Endothelial cell of umbilical vein (primary cell): ENCODE data around the gene MSH3. TPM values are rescaled to one million over a fixed set of nuclear protein-coding genes. Genes with fewer than 3 reads are reported as not detected.

Source experiments
- BruUV-seq: library from RNA; stranded (reverse); fragments of 400-500 nt; replicated peaks from 2 replicates; lab custom pipeline; 2021; lab: Mats Ljungman, UMichigan
- CTCF ChIA-PET: fragments of 300-600, 350-600 bp; sonication (Branson Sonifier 250); formaldehyde crosslinking; loops from one replicate; lab custom pipeline; 2021; ENCODE audit warnings: antibody characterized with exemption, inconsistent platforms; lab: Charles Lee
- POLR2A ChIA-PET: fragments of 300-600, 350-600 bp; sonication (Branson Sonifier 250); formaldehyde crosslinking; loops from one replicate; lab custom pipeline; 2021; ENCODE audit warnings: antibody characterized with exemption, inconsistent platforms; lab: Charles Lee
- DNase-seq: peaks from one replicate; pipeline ENCODE4 v3.0.0-alpha.2; 2011; ENCODE audit warnings: low read depth, low spot score
- FAIRE-seq: peaks from 2 replicates; lab custom pipeline; 2011; peaks lifted over from hg19 to GRCh38; lab: Jason Lieb, UNC
- H2AFZ ChIP-seq: 2 replicates; pipeline ENCODE4 v1.6.0; 2012; ENCODE audit warnings: low read depth, low read length, control low read depth, inconsistent platforms
- H3K27ac ChIP-seq: 2 replicates; pipeline ENCODE4 v1.5.1; 2011; ENCODE audit warnings: low read depth, mild to moderate bottlenecking, control low read depth, low read length, moderate library complexity; ENCODE audit not compliant: insufficient read depth
- H3K27me3 ChIP-seq, 2 experiments: 2 replicates each; pipeline versions ENCODE4 v1.6.0 to v1.6.1; 2011; ENCODE audit warnings: low read length in 2 of 2, mixed read lengths in 1 of 2; ENCODE audit not compliant: control insufficient read depth in 2 of 2, insufficient read depth in 2 of 2
- H3K36me3 ChIP-seq, 2 experiments: 2 replicates in 1 of 2; 3 replicates in 1 of 2; pipeline ENCODE4 v1.5.1; 2011; ENCODE audit warnings: low read length in 2 of 2, mild to moderate bottlenecking in 1 of 2, moderate library complexity in 1 of 2; ENCODE audit not compliant: control insufficient read depth in 2 of 2, insufficient read depth in 2 of 2; ENCODE audit errors: extremely low read depth in 1 of 2
- H3K4me1 ChIP-seq: 3 replicates; pipeline ENCODE4 v1.5.1; 2011; ENCODE audit warnings: mild to moderate bottlenecking, low read length; ENCODE audit not compliant: control insufficient read depth, insufficient read depth; ENCODE audit errors: extremely low read depth
- H3K4me2 ChIP-seq: 2 replicates; pipeline ENCODE4 v1.6.1; 2011; ENCODE audit warnings: low read length, control low read depth, mixed read lengths; ENCODE audit not compliant: insufficient read depth
- H3K4me3 ChIP-seq, 3 experiments: fragments of 200-600 bp in 1 of 3; sonication (generic), shearing (Covaris generic) in 1 of 3; replicated peaks in 1 of 3; 2 replicates each; pipeline ENCODE4 v1.5.1; 2011 to 2016; ENCODE audit warnings: control low read depth in 3 of 3, low read length in 3 of 3, mild to moderate bottlenecking in 2 of 3, inconsistent platforms in 1 of 3, low read depth in 1 of 3, moderate library complexity in 1 of 3; ENCODE audit not compliant: insufficient read depth in 1 of 3
- H3K79me2 ChIP-seq: 2 replicates; pipeline ENCODE4 v1.6.0; 2012; ENCODE audit warnings: low read length, inconsistent platforms; ENCODE audit not compliant: control insufficient read depth, insufficient read depth
- H3K9ac ChIP-seq: replicated peaks from 2 replicates; pipeline ENCODE3; 2011; ENCODE audit warnings: low read length, control low read depth; ENCODE audit not compliant: insufficient read depth; ENCODE audit errors: extremely low read depth
- H3K9me1 ChIP-seq: replicated peaks from 3 replicates; pipeline ENCODE4 v1.6.0; 2011; ENCODE audit warnings: mild to moderate bottlenecking, low read length; ENCODE audit not compliant: control insufficient read depth, insufficient read depth; ENCODE audit errors: extremely low read depth
- H3K9me3 ChIP-seq: replicated peaks from 2 replicates; pipeline ENCODE4 v1.5.1; 2012; ENCODE audit warnings: low read length, inconsistent platforms; ENCODE audit not compliant: control insufficient read depth, insufficient read depth
- H4K20me1 ChIP-seq: replicated peaks from 2 replicates; pipeline ENCODE3; 2011; ENCODE audit warnings: mild to moderate bottlenecking, low read length; ENCODE audit not compliant: control insufficient read depth, insufficient read depth; ENCODE audit errors: extremely low read depth
- CTCF ChIP-seq, 2 donors: IDR thresholded peaks; 1 replicate in 1 of 2; 2 replicates in 1 of 2; pipeline ENCODE4 v1.5.1; 2011; ENCODE audit warnings: low read length in 2 of 2, mild to moderate bottlenecking in 2 of 2, moderate library complexity in 2 of 2, control low read depth in 1 of 2, inconsistent platforms in 1 of 2, low read depth in 1 of 2; ENCODE audit not compliant: insufficient read depth in 1 of 2; ENCODE audit errors: extremely low read depth in 1 of 2
- EZH2 ChIP-seq: IDR thresholded peaks from 2 replicates; pipeline ENCODE4 v1.6.1; 2012; ENCODE audit warnings: borderline replicate concordance, low read depth, mild to moderate bottlenecking, moderate library complexity, low read length, inconsistent platforms; ENCODE audit not compliant: severe bottlenecking
- FOS ChIP-seq: IDR thresholded peaks from 2 replicates; pipeline ENCODE4 v1.6.1; 2011; ENCODE audit warnings: mild to moderate bottlenecking, low read length, moderate library complexity, borderline replicate concordance; ENCODE audit not compliant: insufficient read depth
- GATA2 ChIP-seq: IDR thresholded peaks from 2 replicates; pipeline ENCODE4 v1.7.0; 2011; ENCODE audit warnings: low read depth, mild to moderate bottlenecking, moderate library complexity, mixed read lengths, low read length; ENCODE audit not compliant: insufficient read length, insufficient read depth
- JUN ChIP-seq: IDR thresholded peaks from 2 replicates; pipeline ENCODE4 v1.6.1; 2011; ENCODE audit warnings: borderline replicate concordance, low read depth; ENCODE audit not compliant: insufficient read length, insufficient read depth
- MAX ChIP-seq: IDR thresholded peaks from 2 replicates; pipeline ENCODE4 v1.6.1; 2011; ENCODE audit not compliant: insufficient read depth, insufficient read length
- MYC ChIP-seq: IDR thresholded peaks from one replicate; pipeline ENCODE4 v1.6.1; 2011; ENCODE audit warnings: mild to moderate bottlenecking, low read depth, low read length
- POLR2A ChIP-seq: IDR thresholded peaks from 2 replicates; pipeline ENCODE4 v1.6.1; 2012; ENCODE audit warnings: low read depth, mild to moderate bottlenecking, control low read depth, low read length
- POLR2AphosphoS5 ChIP-seq: IDR thresholded peaks from 2 replicates; pipeline ENCODE4 v1.6.1; 2012; ENCODE audit warnings: low read depth, mild to moderate bottlenecking, control low read depth, low read length, moderate library complexity; ENCODE audit not compliant: insufficient read depth
- dilution Hi-C: fragments of 300-500 bp; cut with MboI; formaldehyde crosslinking; loops from one replicate; pipeline ENCODE4 v1.15.0; 2019; ENCODE audit warnings: low sequenced_read_pairs; ENCODE audit not compliant: extremely low pct_ligation_motif_present
- intact Hi-C: fragments of 100-400 bp; cut with micrococcal nuclease; formaldehyde crosslinking; loops from one replicate; pipeline ENCODE4 v1.10.0; 2022
- polyA plus RNA-seq, 4 experiments: library from polyadenylated mRNA; depleted of rRNA in 3 of 4; stranded (reverse) in 3 of 4; unstranded in 1 of 4; fragments of >200 nt; gene quantifications; 2 replicates each; pipeline versions ENCODE4 v1.2.1 to v1.2.3, GENCODE V29; 2011 to 2012; ENCODE audit warnings: missing spikeins in 1 of 4
- total RNA-seq: library from RNA; stranded (reverse); gene quantifications from 2 replicates; pipeline ENCODE4 v1.2.3, GENCODE V29; 2021

Gene MSH3
- total and polyA plus RNA-seq, 2 donors (not counting 3 experiments of a cell fraction or from before 2014, with no cell fraction given): 2.0 to 13.0 TPM

- intact Hi-C loops (no loop called here), dilution Hi-C loops (no loop called here)
- ChIA-PET POLR2A (no interaction called here), CTCF (no interaction called here)
- BruUV-seq: no TSS peak
- no peak overlapping the region for H3K27ac ChIP-seq
- no peak overlapping the region for H3K4me3 ChIP-seq
- no peaks in the 10 kb centered on the region for H3K9me3 ChIP-seq
- H3K27me3 ChIP-seq: no peaks in the 10 kb centered on the region
- H3K4me2 ChIP-seq: no peak overlapping the region
- TF ChIP-seq POLR2AphosphoS5 (no peak), MAX (no peak), GATA2 (no peak), JUN (no peak), POLR2A (no peak), EZH2 (no peak), FOS (no peak), MYC (no peak), CTCF (IDR thresholded peaks at IDR 0.05; ENCODE audit: extremely low read depth in 1 of 2, insufficient read depth in 1 of 2, low read depth in 1 of 2, low read length in 2 of 2) (no peak)
- FAIRE-seq: no peak
- no peak for DNase-seq
- no peak overlapping the region for H3K9ac ChIP-seq
- H2AFZ ChIP-seq: no peak overlapping the region
- H4K20me1 ChIP-seq: no peaks in the 10 kb centered on the region
- no peaks in the 10 kb centered on the region for H3K4me1 ChIP-seq
- no peaks in the 10 kb centered on the region for H3K79me2 ChIP-seq
- no peaks in the 10 kb centered on the region for H3K9me1 ChIP-seq
- no peaks in the 10 kb centered on the region for H3K36me3 ChIP-seq
Measured at GRCh38 chr5:80864706-80865435, 210.4 kb downstream of the MSH3 start.
